ENCODE results near the gene KCNIP1. TPM values are rescaled to one million over a fixed set of nuclear protein-coding genes. Genes with fewer than 3 reads are reported as not detected.

Gene KCNIP1
- total and polyA plus RNA-seq, 10 of the 15 experiments (the other 5 are each of a cell fraction or from before 2014, with no cell fraction given), result not detected

GRCh38 chr5:170545811-170546210 lies 42.0 kb downstream of the KCNIP1 start (continued):
- TF ChIP-seq IRF5 (IDR thresholded peaks at IDR 0.05; ENCODE audit: borderline replicate concordance) (no peak), EP300 (IDR thresholded peaks at IDR 0.05; ENCODE audit: borderline replicate concordance in 1 of 2, control insufficient read depth in 1 of 2, low read depth in 2 of 2, low read length in 2 of 2) (no peak), ELK1 (IDR thresholded peaks at IDR 0.05; ENCODE audit: low read depth, low read length) (no peak)

GRCh38 chr5:170546282-170546681 lies 42.5 kb downstream of the KCNIP1 start:
- TF ChIP-seq PRDM15 (CRISPR knock-in tag; IDR thresholded peaks at IDR 0.05) (no peak), MEF2B (IDR thresholded peaks at IDR 0.05; ENCODE audit: partially characterized antibody, poor library complexity, severe bottlenecking) (no peak), RB1 (IDR thresholded peaks at IDR 0.05; ENCODE audit: borderline replicate concordance) (no peak), POLR2AphosphoS2 (IDR thresholded peaks at IDR 0.05; ENCODE audit: low read depth, low read length) (no peak), BRCA1 (IDR thresholded peaks at IDR 0.05; ENCODE audit: low read depth, low read length) (no peak), CEBPZ (IDR thresholded peaks at IDR 0.05; ENCODE audit: low read depth, low read length) (no peak), RCOR1 (conservative IDR thresholded peaks at IDR 0.05; ENCODE audit: low read depth, low read length) (no peak), CBX5 (IDR thresholded peaks at IDR 0.05; ENCODE audit: low read depth) (no peak), ZNF384 (IDR thresholded peaks at IDR 0.05; ENCODE audit: borderline replicate concordance, low read depth, low read length) (no peak), SMAD5 (IDR thresholded peaks at IDR 0.05; ENCODE audit: low read depth) (no peak), MXI1 (IDR thresholded peaks at IDR 0.05; ENCODE audit: low read depth, low read length) (no peak)
- H4K20me1 ChIP-seq (ENCODE audit: control insufficient read depth, insufficient read depth), result no peaks in the 10 kb centered on the region
- H3K27ac ChIP-seq (ENCODE audit: control insufficient read depth, insufficient read depth), result no peak overlapping the region
- BruUV-seq (replicated peaks), result no TSS peak
- H3K79me2 ChIP-seq (ENCODE audit: control insufficient read depth, insufficient read depth, low read length), result no peaks in the 10 kb centered on the region
- RAD21 ChIA-PET (ENCODE audit: unreplicated experiment), result no interaction called here
- ATAC-seq (no peak), DNase-seq (ENCODE audit: low read depth, low spot score) (no peak), FAIRE-seq (no peak)
- POLR2A ChIA-PET, result no interaction called here
- in situ Hi-C loops (cut with MboI), result no loop called here
- CTCF ChIA-PET, result no interaction called here
- SMC1A ChIA-PET (ENCODE audit: uncharacterized antibody, unreplicated experiment), result no interaction called here
- no peaks in the 10 kb centered on the region for H3K27me3 ChIP-seq (replicated peaks in 1 of 2; ENCODE audit: control insufficient read depth in 2 of 2, insufficient read depth in 2 of 2, low read length in 1 of 2)
- H3K4me1 ChIP-seq (ENCODE audit: control insufficient read depth, insufficient read depth, low read length), result no peaks in the 10 kb centered on the region
- intact Hi-C loops (cut with micrococcal nuclease; ENCODE audit: unreplicated experiment), result no loop called here
- H3K4me3 ChIP-seq, result no peak overlapping the region
- H3K4me2 ChIP-seq (ENCODE audit: control insufficient read depth, insufficient read depth), result no peak overlapping the region
- no peaks in the 10 kb centered on the region for H3K36me3 ChIP-seq (ENCODE audit: control insufficient read depth in 2 of 2, insufficient read depth in 2 of 2, low read length in 1 of 2)
- H3K9me3 ChIP-seq (replicated peaks; ENCODE audit: control insufficient read depth, insufficient read depth, low read length), result no peaks in the 10 kb centered on the region
- H2AFZ ChIP-seq (ENCODE audit: control insufficient read depth, low read depth, low read length), result no peak overlapping the region
- no peak overlapping the region for H3K9ac ChIP-seq (ENCODE audit: control insufficient read depth, insufficient read depth, low read length)
- 40% methylated on average over 4 of the region's 4 CpGs for whole genome bisulfite sequencing (ENCODE audit: insufficient coverage, insufficient replicate concordance, low lambda C conversion rate, missing lambda C conversion rate)

All from GM12878 (cell line).